GM18502 (cell line): ENCODE measurements around the gene KLF15.
"Not testable (repeated sequence)": the region's sequence is repeated elsewhere in the genome, so short reads cannot be mapped to it uniquely, and the experiment has no call there.

Experiments
- ATAC-seq: cut with Tn5 transposase; IDR thresholded peaks from one replicate; pipeline ENCODE4 v1.9.1; 2021; ENCODE audit warnings: mild to moderate bottlenecking; ENCODE audit not compliant: unreplicated experiment, poor library complexity

Gene KLF15

DNA sequence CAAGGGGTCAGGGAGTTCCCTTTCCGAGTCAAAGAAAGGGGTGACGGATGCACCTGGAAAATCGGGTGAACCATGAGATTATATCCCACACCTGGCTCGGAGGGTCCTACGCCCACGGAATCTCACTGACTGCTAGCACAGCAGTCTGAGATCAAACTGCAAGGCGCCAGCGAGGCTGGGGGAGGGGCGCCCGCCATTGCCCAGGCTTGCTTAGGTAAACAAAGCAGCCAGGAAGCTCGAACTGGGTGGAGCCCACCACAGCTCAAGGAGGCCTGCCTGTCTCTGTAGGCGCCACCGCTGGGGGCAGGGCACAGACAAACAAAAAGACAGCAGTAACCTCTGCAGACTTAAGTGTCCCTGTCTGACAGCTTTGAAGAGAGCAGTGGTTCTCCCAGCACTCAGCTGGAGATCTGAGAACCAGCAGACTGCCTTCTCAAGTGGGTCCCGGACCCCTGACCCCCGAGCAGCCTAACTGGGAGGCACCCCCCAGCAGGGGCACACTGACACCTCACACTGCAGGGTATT, 25.3 kb downstream of the KLF15 start:
- ATAC-seq = not testable (repeated sequence)

GRCh38 chr3:126329927-126330725, 27.1 kb downstream of the KLF15 start:
- no peak for ATAC-seq

DNA sequence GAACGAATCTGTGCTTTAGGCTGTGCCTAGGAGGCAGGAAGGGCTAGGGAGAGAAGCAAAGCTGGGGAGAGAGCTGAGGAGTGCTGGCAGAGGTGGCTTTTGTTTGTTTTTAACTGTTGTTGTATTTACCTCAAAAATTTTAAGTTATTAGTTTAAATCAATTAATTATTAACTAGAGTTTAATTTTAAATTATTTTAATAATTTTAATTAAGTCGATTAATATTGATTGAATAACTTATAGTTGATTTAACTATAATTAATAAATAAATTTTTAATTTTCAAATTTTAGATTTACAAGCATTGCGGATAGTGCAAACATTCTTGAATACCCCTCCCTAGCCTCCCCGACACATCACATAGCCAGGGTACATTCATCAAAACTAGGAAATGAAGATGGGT, 30.6 kb downstream of the KLF15 start:
- ATAC-seq = no peak

DNA sequence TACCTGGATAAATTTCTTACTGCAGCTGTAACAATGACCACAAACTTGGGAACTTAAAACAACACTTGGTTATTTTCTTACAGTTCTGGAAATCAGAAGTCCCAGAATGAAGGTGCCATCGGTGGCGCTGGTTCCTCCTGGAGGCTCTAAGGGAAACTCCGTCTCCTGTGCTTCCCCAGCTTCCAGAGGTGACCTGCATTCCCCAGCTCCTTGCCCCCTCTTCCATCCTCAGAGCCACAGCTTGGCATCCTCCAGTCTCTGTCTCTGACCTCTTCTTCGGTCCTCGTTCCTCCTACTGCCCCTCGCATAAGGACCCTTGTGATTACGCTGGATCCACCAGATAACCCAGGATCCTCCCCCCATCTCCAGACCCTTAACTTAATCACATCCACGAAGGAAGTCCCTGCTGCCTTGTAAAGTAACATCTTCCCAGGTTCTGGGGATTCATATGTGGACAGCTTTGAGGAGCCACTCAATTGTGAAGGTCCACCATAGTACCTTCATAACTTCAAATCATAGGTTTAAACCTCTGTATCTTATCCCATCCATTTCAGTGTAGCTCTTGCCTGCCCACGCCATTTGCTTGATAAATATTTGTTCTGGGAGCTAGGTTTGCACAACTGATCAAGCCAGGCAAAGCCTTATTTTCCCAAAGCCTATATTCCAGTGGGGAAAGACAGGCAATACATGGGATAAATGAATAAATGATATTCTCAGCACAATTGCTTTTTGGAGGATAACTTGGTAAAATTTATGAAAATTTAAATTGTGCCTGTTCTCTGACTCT, 34.8 kb downstream of the KLF15 start:
- ATAC-seq = no peak

GRCh38 chr3:126321490-126321889, 35.7 kb downstream of the KLF15 start:
- ATAC-seq = no peak

DNA sequence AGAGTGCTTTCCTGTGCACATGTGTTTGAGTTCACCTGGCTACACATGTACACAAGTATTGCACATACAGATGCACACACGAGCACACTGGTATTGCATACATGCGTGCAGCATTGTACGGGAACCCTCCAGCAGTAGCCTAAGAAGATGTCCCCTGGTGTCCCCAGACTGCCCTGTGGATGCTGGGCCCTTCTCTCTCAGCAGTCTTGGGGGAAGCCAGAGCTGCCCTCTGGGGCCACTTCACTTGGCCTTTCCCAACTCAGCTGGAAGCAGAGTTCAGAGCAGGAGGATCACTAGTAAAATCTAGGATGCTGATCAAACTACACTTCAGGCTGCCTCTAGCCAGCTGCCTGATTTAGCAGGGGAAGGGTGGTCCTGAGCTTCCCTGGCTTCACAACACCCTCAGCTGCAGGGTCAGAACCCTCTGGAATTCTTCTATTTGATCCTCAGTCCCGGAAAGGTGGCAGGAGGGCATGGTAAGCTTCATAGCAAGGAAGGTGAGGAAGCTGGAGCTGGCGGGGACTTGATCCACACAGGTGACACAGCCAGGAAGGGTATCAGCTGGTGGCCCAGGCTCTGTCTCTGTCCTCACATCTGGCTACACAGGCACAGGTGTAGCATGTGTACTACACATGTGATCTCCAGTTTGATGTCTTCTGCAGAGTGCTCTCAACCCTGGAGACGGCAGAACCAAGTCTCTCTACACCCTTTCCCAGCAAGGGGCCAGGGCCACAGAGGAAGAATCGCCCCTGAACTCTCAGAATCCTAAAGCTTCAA, 36.5 kb downstream of the KLF15 start:
- no peak for ATAC-seq

- no peak for ATAC-seq
These were observed 37.4 kb downstream of the KLF15 start for GRCh38 chr3:126319701-126320295.

DNA sequence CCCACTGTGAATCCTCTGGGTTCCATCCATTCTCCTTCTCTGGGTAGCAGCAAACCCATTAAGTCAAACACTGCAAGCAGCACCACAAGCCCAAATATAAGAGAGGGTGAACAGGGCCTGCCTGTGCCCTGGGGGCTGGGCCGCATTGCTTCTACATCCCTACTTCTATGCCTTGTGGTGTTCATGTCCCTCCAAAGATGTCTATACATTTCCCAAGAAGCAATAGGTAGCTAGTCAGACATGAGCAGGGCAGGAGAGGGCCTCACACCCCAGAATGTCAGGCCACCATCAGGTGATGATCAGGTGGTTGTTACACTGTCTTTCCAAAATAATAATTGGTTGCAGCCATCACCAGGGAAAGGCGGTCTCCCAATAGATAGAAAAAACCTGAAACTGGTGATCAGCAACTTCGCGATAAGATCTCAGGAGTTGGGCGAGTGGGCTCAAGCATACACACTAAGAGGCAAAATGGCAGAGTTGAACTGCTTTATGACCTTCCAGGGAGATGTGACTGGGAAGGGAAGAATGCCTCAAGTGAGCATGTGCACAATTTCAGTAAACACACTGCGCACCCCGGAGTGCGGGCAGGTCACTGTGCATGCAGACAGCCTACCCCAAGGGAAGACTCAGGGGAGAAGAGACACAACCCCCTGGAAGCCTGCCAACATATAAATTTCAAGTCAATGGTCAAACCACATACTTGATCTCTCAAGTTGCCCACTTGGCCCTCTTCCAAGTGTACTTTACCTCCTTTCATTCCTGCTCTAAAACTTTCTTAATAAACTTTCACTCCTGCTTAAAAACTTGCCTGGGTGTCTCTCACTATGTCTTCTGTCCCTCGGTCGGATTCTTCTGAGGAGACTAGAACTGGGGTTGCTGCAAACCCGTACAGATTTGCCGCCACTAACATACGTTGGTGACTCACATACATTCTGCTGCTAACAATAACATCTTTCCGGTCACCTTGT, 39.9 kb downstream of the KLF15 start:
- no peak for ATAC-seq

- ATAC-seq = no peak
These were observed 40.7 kb downstream of the KLF15 start for GRCh38 chr3:126316501-126316939.

- no peak for ATAC-seq
These were observed 41.2 kb downstream of the KLF15 start for GRCh38 chr3:126316031-126316461.

GRCh38 chr3:126314790-126315658, 42.2 kb downstream of the KLF15 start:
- ATAC-seq = no peak

- no peak for ATAC-seq
These were observed 42.9 kb downstream of the KLF15 start for GRCh38 chr3:126314305-126314789.

DNA sequence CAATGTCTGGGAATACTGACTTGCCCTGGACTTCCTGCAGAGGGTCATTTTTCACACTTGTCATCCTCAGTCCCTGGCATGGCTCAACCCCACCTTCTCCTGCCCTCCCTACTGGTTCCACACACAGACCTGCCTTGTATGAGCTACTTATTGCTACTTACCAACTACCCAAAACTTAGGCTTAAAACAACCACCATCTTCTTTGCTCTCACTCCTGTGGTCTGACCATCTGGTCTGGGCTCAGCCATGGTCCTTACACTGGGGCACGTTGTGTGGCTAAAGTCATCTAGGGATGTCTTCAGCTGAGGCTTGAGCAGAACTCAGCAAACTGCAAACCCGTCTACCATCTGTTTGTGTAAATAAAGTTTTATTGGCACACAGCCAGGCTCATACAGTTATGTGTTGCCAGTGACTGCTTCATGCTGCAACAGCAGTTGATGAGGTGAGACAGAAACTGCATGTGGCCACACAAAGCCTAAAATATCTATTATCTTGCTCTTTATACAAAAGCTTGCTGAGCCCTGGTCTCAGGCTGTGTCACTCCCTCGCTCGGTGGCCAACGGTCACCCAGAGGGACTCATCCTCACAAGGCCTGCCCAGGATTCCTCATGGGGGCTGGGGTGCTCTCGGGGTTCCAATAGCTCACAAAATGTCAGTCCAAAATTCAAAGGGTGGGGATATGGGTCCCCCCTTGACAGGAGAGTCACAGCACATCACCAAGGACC, 43.5 kb downstream of the KLF15 start:
- ATAC-seq = no peak

DNA sequence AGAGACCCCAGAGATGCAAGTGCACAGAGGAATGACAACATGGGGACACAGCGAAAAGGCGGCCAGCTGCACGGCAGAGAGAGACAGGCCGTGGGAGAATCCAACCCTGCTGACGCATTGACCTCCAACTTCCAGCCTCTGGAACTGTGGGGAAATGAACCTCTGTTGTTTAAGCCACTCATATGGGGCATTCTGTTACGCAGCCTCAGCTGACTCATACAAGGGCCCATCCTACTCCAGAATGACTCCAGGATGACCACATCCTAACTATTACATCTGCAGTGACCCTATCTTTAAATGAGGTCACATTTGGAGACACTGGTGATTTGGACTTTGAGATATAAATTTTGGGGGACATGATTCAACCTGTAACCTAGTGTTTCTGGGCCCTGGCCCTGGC, 44.0 kb downstream of the KLF15 start:
- ATAC-seq = no peak

DNA sequence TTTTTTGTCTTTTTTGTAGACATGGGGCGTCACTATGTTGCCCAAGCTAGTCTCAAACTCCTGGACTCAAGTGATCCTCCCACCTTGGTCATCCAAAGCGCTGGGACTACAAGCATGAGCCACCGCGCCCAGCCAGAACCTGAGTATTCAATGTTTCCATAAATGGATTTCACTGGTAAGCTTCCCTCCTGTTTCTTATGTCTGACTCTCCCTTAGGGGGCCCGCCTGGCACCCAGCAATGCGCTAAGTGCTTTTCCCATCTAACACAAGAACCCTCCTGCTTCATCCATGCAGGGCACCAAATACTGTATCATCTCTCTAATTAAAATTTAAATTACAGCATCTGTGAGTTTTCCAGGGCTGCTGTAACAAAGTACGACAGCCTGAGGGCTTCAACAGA, 44.9 kb downstream of the KLF15 start:
- ATAC-seq = no peak

DNA sequence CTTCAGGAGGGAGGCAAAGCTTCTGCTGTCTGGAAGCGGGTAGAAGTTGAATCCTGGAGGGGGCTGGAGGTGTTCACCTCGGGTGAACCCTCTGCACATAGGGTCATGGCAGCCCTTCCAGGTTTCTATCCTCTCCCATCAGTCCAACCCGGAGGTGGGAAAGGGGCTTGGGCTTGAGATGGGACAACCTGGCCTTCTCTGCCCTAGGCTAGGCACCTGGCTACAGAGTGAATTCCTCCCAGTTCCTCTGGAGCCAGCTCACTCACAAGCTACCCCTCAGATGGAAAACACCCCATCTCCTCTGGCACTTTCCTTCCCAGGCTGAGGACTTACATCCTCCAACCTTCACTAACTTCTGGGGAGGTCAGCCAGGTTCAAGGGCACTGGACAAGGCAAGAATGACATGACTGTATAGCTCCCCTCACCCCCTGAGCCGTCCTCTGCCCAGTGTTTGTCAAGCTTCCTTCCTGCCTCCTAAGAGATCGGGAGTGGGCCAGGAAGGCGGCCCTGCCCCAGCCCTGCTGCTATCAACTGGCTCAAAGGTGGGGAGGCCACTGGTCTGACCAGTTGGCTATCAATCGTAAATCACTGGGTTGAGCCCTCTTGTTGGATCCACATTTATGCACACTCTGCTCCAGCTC, 45.8 kb downstream of the KLF15 start:
- ATAC-seq = no peak

GRCh38 chr3:126310816-126311215, 46.4 kb downstream of the KLF15 start:
- ATAC-seq = no peak
